ENCODE results near the gene GSC2. TPM values are rescaled to one million over a fixed set of nuclear protein-coding genes. Genes with fewer than 3 reads are reported as not detected.

The GSC2 gene
- total and polyA plus RNA-seq, 9 of the 15 experiments (the other 6 are each of a cell fraction or from before 2014, with no cell fraction given): not detected

DNA sequence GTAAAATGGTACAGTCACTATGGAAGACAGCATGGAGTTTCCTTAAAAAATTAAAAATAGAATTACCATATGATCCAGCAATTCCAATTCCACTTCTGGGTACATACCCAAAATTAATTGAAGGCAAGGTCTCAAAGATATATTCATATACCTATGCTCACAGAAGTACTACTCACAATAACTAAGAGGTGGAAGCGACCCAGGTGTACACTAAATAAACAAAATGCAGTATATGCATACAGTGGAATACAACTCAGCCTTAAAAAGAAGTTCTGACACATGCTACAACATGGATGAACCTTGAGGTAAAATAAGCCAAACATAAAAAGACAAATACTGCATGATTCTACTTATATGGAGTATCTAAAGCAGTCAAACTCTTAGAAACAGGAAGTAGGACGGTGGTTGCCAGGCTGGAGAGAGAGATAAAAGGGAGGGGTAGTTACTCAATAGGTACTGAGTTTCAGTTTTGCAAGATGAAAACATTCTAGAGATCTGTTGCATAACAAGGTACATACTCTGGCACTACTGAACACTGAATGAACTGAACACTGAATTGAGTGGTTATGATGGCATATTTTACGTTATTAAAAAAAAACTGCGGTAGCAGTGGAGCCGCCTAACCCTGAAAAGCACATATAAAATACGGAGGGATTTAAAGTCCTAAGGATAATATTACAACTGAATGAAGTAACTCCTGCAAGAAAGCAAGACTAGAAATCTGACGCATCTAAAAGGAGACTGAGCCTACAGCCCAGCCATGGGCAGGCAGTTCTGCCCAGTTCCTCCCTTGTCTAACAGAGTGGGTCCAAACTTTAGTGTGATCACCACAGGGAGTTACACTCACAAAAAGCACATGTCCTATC lies 40.7 kb downstream of the GSC2 start (continued):
- TF ChIP-seq RBM25 (IDR thresholded peaks at IDR 0.05; ENCODE audit: low read depth, low read length, severe bottlenecking): peak; percentile 27
- TF ChIP-seq, protein P1, sequence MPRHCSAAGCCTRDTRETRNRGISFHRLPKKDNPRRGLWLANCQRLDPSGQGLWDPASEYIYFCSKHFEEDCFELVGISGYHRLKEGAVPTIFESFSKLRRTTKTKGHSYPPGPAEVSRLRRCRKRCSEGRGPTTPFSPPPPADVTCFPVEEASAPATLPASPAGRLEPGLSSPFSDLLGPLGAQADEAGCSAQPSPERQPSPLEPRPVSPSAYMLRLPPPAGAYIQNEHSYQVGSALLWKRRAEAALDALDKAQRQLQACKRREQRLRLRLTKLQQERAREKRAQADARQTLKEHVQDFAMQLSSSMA (CRISPR knock-in tag; IDR thresholded peaks at IDR 0.05): no peak
- peak; percentile 75 for TF ChIP-seq FOSL1 (tag; conservative IDR thresholded peaks at IDR 0.05)
- TF ChIP-seq, protein P2, sequence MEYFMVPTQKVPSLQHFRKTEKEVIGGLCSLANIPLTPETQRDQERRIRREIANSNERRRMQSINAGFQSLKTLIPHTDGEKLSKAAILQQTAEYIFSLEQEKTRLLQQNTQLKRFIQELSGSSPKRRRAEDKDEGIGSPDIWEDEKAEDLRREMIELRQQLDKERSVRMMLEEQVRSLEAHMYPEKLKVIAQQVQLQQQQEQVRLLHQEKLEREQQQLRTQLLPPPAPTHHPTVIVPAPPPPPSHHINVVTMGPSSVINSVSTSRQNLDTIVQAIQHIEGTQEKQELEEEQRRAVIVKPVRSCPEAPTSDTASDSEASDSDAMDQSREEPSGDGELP (CRISPR knock-in tag; IDR thresholded peaks at IDR 0.05; ENCODE audit: borderline replicate concordance): no peak
- TF ChIP-seq KAT8 (IDR thresholded peaks at IDR 0.05; ENCODE audit: low read depth): no peak
- TF ChIP-seq, protein P3, sequence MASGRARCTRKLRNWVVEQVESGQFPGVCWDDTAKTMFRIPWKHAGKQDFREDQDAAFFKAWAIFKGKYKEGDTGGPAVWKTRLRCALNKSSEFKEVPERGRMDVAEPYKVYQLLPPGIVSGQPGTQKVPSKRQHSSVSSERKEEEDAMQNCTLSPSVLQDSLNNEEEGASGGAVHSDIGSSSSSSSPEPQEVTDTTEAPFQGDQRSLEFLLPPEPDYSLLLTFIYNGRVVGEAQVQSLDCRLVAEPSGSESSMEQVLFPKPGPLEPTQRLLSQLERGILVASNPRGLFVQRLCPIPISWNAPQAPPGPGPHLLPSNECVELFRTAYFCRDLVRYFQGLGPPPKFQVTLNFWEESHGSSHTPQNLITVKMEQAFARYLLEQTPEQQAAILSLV (tag; IDR thresholded peaks at IDR 0.05): peak; percentile 99
- TF ChIP-seq ELF4 (CRISPR knock-in tag; IDR thresholded peaks at IDR 0.05): peak; percentile 97
- TF ChIP-seq SMARCA5 (IDR thresholded peaks at IDR 0.05): no peak
- TF ChIP-seq, protein P4, sequence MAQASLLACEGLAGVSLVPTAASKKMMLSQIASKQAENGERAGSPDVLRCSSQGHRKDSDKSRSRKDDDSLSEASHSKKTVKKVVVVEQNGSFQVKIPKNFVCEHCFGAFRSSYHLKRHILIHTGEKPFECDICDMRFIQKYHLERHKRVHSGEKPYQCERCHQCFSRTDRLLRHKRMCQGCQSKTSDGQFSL (CRISPR knock-in tag; IDR thresholded peaks at IDR 0.05): no peak
- TF ChIP-seq, protein P4 (tag; IDR thresholded peaks at IDR 0.05): peak in 1 of 2 experiments; percentile 59; a peak in 1 of 4 replicates
- TF ChIP-seq ATF1 (CRISPR knock-in tag; IDR thresholded peaks at IDR 0.05): no peak
- 0 out of 2 replicates have a peak, but pooled peaks have one; percentile 32 for TF ChIP-seq ATF1 (tag; IDR thresholded peaks at IDR 0.05)
- TF ChIP-seq, protein P5, sequence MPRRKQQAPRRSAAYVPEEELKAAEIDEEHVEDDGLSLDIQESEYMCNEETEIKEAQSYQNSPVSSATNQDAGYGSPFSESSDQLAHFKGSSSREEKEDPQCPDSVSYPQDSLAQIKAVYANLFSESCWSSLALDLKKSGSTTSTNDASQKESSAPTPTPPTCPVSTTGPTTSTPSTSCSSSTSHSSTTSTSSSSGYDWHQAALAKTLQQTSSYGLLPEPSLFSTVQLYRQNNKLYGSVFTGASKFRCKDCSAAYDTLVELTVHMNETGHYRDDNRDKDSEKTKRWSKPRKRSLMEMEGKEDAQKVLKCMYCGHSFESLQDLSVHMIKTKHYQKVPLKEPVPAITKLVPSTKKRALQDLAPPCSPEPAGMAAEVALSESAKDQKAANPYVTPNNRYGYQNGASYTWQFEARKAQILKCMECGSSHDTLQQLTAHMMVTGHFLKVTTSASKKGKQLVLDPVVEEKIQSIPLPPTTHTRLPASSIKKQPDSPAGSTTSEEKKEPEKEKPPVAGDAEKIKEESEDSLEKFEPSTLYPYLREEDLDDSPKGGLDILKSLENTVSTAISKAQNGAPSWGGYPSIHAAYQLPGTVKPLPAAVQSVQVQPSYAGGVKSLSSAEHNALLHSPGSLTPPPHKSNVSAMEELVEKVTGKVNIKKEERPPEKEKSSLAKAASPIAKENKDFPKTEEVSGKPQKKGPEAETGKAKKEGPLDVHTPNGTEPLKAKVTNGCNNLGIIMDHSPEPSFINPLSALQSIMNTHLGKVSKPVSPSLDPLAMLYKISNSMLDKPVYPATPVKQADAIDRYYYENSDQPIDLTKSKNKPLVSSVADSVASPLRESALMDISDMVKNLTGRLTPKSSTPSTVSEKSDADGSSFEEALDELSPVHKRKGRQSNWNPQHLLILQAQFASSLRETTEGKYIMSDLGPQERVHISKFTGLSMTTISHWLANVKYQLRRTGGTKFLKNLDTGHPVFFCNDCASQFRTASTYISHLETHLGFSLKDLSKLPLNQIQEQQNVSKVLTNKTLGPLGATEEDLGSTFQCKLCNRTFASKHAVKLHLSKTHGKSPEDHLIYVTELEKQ (CRISPR knock-in tag; IDR thresholded peaks at IDR 0.05): 0 out of 2 replicates have a peak, but pooled peaks have one; percentile 1
- peak; percentile 96 for TF ChIP-seq LEF1 (IDR thresholded peaks at IDR 0.05)
- peak; percentile 59; the same call in 1 of the 2 replicates for TF ChIP-seq MYC (IDR thresholded peaks at IDR 0.05; ENCODE audit: low read depth, low read length)
- TF ChIP-seq MYC (CRISPR knock-in tag; IDR thresholded peaks at IDR 0.05; ENCODE audit: borderline replicate concordance, low read depth): no peak; the same call in 1 of the 2 replicates
- 0 out of 2 replicates have a peak, but pooled peaks have one; percentile 24 for TF ChIP-seq CHD2 (IDR thresholded peaks at IDR 0.05; ENCODE audit: low read depth, low read length)
- TF ChIP-seq, protein P6, sequence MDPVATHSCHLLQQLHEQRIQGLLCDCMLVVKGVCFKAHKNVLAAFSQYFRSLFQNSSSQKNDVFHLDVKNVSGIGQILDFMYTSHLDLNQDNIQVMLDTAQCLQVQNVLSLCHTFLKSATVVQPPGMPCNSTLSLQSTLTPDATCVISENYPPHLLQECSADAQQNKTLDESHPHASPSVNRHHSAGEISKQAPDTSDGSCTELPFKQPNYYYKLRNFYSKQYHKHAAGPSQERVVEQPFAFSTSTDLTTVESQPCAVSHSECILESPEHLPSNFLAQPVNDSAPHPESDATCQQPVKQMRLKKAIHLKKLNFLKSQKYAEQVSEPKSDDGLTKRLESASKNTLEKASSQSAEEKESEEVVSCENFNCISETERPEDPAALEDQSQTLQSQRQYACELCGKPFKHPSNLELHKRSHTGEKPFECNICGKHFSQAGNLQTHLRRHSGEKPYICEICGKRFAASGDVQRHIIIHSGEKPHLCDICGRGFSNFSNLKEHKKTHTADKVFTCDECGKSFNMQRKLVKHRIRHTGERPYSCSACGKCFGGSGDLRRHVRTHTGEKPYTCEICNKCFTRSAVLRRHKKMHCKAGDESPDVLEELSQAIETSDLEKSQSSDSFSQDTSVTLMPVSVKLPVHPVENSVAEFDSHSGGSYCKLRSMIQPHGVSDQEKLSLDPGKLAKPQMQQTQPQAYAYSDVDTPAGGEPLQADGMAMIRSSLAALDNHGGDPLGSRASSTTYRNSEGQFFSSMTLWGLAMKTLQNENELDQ (CRISPR knock-in tag; IDR thresholded peaks at IDR 0.05; ENCODE audit: borderline replicate concordance): peak; percentile 22; the same call in 1 of the 2 replicates

Measured in K562 (cell line).